ENCODE measurements around the gene SLC1A7.
A peak's percentile ranks its signal among the peaks of the same experiment; 100 is the strongest.
"Not testable (repeated sequence)": the region's sequence is repeated elsewhere in the genome, so short reads cannot be mapped to it uniquely, and the experiment has no call there.

Gene SLC1A7

GRCh38 chr1:53142226-53142853, at the start of gene SLC1A7:
Gene SLC1A7, minus strand, starts transcription at chr1:53142638. Its CDS starts 189 bp downstream, at chr1:53142449.
- DNase-seq: no peak

DNA sequence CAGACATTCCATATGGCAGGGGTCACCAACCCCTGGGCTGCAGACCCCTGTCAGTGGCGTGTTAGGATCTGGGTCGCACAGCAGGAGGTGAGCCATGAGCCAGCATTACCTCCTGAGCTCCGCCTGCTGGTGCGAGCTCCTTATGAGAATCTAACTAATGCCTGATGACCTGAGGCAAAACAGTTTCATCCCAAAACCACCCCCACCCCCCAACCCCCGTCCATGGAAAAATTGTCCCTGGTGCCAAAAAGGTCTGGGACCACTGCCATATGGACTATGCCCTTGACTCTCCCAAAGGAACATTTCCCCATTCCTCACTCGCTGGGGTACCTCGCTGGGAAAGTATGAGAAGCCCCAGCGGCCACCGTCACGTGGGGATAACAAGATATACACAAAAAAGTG, 47.8 kb upstream of the SLC1A7 start:
- no peak for DNase-seq

- DNase-seq: no peak
Observed at GRCh38 chr1:53189061-53189460, 46.6 kb upstream of the SLC1A7 start.

GRCh38 chr1:53188099-53188498, 45.7 kb upstream of the SLC1A7 start:
- DNase-seq: no peak

GRCh38 chr1:53187401-53187800, 45.0 kb upstream of the SLC1A7 start:
- no peak for DNase-seq

DNA sequence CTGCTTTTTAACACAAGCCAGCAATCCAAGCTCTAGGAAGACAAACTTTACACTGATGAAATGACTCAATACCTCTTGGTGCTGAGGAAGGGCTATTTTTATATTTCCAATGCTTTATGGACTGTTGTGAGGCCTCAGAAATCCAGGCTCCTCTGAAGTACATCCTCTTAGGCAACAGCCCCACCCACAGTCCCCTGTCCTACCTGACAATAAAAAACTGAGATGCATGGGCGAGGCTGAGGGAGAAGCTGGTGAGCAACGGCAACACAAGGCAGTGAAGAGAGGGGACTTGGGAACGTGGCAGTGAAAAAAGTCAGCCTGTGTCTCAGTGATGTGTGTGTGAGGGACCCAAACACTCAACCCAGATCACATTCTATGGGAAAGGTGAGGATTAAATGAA, 44.1 kb upstream of the SLC1A7 start:
- no peak for DNase-seq

DNA sequence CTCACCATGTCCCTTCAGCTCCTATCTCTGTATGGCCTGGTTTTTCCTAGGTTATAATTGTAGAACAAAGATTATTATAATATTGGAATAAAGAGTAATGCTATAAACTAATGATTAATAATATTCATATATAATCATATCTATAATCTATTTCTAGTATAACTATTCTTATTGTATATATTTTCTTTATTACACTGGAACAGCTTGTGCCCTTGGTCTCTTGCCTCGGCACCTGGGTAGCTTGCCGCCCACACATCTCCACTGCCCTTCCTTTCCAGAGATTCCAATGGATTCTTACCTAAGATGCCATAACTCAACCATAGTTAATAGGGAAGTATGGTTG, 43.5 kb upstream of the SLC1A7 start:
- not testable (repeated sequence) for DNase-seq

DNA sequence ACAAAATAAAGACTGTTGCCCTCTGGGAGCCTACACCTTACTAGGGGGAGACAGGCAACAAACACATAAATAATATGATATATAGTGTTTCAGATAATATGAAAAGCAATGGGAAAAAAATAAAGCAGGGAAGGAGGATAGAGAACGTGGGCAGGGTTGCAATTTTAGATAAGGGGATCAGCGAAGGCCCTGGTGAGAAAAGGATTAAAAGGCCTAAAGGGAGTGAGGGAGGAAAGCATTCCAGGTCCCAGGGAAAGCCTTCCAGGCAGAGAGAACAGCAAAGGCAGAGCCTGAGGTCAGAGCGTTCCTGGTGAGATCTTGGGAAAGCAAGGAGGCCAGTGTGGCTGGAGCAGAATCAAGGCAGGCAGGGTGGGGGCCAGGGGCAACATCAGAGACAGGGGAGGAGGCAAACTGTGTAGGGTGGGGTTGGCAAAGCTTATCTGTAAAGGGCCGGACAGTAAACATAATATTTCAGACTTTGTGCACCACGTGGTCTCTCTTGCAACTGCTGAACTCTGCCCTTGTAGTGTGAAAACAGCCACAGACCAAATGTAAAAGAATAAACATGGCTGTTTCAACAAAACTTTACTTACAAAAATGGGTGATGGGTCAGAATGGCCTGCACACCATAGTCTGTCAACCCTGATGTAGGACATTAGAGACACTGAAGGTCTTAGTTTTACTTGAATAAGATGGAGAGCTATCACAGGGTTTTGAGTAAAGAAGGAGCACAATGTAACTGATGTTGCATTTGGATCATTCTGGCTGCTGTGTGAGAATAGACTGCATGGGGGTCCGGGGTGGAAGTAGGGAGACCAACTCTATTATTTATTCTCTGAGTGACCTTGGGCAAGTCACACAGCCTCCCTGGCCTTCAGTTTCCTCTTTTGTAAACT, 40.9 kb upstream of the SLC1A7 start:
- no peak for DNase-seq

DNA sequence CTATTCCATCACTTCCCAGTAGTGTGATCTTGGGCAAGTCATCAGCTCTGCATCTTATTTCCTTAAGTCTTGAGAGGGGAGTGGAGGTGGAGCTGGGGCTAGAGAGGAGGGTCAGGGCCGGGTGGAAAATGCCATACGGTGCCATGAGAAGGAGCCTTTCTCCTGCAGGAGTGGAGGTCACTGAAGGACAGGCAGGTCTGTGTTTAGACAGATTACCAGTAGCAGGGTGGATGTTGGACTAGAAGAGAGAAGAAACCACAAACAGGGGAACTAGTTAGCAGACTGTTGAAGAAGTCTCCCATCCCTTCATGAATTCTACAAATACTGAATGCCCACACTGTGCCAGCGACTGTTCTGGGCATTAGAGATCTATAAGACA, 40.3 kb upstream of the SLC1A7 start:
- no peak for DNase-seq

DNA sequence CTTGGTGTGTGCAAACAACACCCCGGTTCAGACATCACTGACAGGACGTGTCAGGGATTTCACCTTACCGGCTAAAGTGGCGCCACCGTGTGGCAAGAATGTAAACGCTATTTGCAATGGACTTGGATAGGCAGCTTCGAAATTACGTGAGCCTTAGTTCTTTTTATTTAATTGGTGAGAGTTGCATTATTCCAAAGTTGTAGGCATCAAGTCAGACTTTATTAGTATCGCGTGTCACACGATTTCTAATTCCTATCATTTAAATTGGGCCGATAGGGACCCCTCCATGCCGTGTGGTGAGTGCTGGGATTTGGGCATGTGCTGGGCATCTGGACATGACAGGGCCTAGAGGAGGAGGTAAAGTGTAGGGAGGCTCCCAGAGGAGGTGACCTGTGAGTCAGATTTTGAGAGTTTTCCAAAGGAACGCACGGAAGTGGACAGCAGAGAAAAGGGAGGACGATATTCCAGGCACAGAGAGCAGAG, 39.7 kb upstream of the SLC1A7 start:
- peak; percentile 84 for DNase-seq

GRCh38 chr1:53180951-53181350, 38.5 kb upstream of the SLC1A7 start:
- no peak for DNase-seq

DNA sequence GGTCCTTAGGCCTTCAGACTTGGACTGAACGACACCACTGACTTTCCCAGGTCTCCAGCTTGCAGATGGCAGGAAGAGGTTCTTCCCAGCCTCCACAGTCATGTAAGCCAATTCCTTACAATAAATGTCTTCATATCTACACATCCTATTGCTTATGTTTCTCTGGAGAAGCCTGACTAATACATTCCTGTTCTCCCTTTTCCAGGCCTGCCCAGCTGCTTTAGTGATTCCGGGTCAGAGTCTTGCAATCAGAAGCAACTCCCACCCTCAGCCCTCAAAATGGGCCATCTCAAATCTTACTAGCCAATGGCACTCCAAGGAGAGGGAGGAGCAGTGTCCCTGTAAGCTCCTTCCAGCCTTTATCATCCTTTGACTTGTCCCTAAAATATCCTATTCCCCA, 37.8 kb upstream of the SLC1A7 start:
- no peak for DNase-seq

GRCh38 chr1:53176452-53177208, 34.2 kb upstream of the SLC1A7 start:
- DNase-seq: no peak

- no peak for DNase-seq
Observed at GRCh38 chr1:53174971-53175913, 32.8 kb upstream of the SLC1A7 start.

- DNase-seq: no peak
Observed at GRCh38 chr1:53172426-53173128, 30.1 kb upstream of the SLC1A7 start.

GRCh38 chr1:53166912-53167311, 24.5 kb upstream of the SLC1A7 start:
- no peak for DNase-seq

- DNase-seq: no peak
Observed at GRCh38 chr1:53166366-53166765, 23.9 kb upstream of the SLC1A7 start.

GRCh38 chr1:53165408-53165961, 23.0 kb upstream of the SLC1A7 start:
- DNase-seq: no peak

- DNase-seq: no peak
Observed at GRCh38 chr1:53163291-53163768, 20.9 kb upstream of the SLC1A7 start.

DNA sequence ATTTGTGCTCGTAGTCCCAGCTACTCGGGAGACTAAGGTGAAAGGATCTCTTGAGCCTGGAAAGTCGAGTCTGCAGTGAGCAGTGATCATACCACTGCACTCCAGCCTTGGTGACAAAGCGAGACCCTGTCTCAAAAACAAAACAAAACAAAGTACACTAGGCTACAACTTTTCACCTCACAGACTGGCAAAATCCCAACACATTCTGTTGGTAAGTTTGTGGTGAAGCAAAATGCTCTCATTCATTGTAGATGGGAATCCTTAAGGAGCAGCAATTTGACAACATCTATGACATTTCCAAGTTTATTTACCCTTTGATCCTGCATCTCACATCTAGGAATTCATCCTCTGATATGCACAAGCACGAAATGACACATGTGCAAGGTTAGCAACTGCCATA, 20.2 kb upstream of the SLC1A7 start:
- DNase-seq: no peak

- DNase-seq: no peak
Observed at GRCh38 chr1:53160924-53161378, 18.5 kb upstream of the SLC1A7 start.
